Measurements from ENCODE around the gene TGFBR3L.

GRCh38 chr19:7927605-7928333 lies 13.1 kb downstream of the TGFBR3L start:
- TF ChIP-seq CTCF (IDR thresholded peaks at IDR 0.05), result no peak
- TF ChIP-seq POLR2A (IDR thresholded peaks at IDR 0.05), result no peak
